ENCODE results near the gene FRRS1L. TPM values are rescaled to one million over a fixed set of nuclear protein-coding genes. Genes with fewer than 3 reads are reported as not detected.

FRRS1L gene
- total RNA-seq = not detected in 2 replicates

GRCh38 chr9:109166771-109167601 lies at the start of gene FRRS1L:
TSS of gene FRRS1L (minus strand) at chr9:109167249. CDS start at chr9:109167138, 111 bp downstream.

GRCh38 chr9:109119439-109120203 lies 47.4 kb downstream of the FRRS1L start, which contains the start of gene TMEM245:
TSS of gene TMEM245 (minus strand) at chr9:109119947. CDS start at chr9:109119913, 34 bp downstream.

Other genes starting within 250 kb of the FRRS1L start
- 21.5 and 35.8 TPM in 2 replicates for gene ELP1, start 233.1 kb downstream of the FRRS1L start, total RNA-seq
- 5.1 and 7.2 TPM in 2 replicates for gene ABITRAM, start 232.8 kb downstream of the FRRS1L start, total RNA-seq
- gene CTNNAL1, start 153.8 kb downstream of the FRRS1L start, total RNA-seq = 112 and 131 TPM in 2 replicates
- 32.9 and 35.5 TPM in 2 replicates for gene TMEM245, start 47.3 kb downstream of the FRRS1L start, total RNA-seq
- gene EPB41L4B, start 153.8 kb upstream of the FRRS1L start, total RNA-seq = 0.13 and 0.39 TPM in 2 replicates